Upper lobe of left lung (tissue), 6 donors: ENCODE results near the gene ATP1A2. TPM values are rescaled to one million over a fixed set of nuclear protein-coding genes. Genes with fewer than 3 reads are reported as not detected.

Experiments used
- ATAC-seq, 2 donors: fragments of 200-7000 bp; cut with Tn5 transposase; one replicate each; pipeline ENCODE4 v1.9.1; 2022; ENCODE audit warnings: mild to moderate bottlenecking in 2 of 2, moderate library complexity in 2 of 2; ENCODE audit not compliant: low FRiP score in 2 of 2
- DNase-seq, 2 donors: peaks; one replicate each; pipeline ENCODE4 v3.0.0-alpha.2; 2019 to 2020
- H3K27ac ChIP-seq, 4 donors: fragments of 200-600 bp; sonication (generic); one replicate each; pipeline ENCODE4 v1.5.1; 2016 to 2019
- H3K27me3 ChIP-seq, 4 donors: fragments of 200-600 bp; sonication (generic); one replicate each; pipeline ENCODE4 v1.5.1; 2017 to 2019
- H3K36me3 ChIP-seq, 4 donors: fragments of 200-600 bp; sonication (generic); one replicate each; pipeline ENCODE4 v1.5.1; 2016 to 2019
- H3K4me1 ChIP-seq, 4 donors: fragments of 200-600 bp; sonication (generic); one replicate each; pipeline ENCODE4 v1.5.1; 2018 to 2019
- H3K4me3 ChIP-seq, 4 donors: fragments of 200-600 bp; sonication (generic); one replicate each; pipeline ENCODE4 v1.5.1; 2017 to 2019; ENCODE audit warnings: mild to moderate bottlenecking in 2 of 4, moderate library complexity in 1 of 4
- H3K9me3 ChIP-seq, 4 donors: fragments of 200-600 bp; sonication (generic); one replicate each; pipeline ENCODE4 v1.5.1; 2018 to 2019
- CTCF ChIP-seq, 6 experiments: fragments of 450-650 bp in 4 of 6; fragments of 200-600 bp in 2 of 6; sonication (generic) in 2 of 6; IDR thresholded peaks; one replicate each; pipeline ENCODE4 v1.5.1; 2016 to 2019; ENCODE audit warnings: antibody characterized with exemption in 6 of 6
- EP300 ChIP-seq, 4 donors: sonication (generic); formaldehyde crosslinking; IDR thresholded peaks; one replicate each; pipeline ENCODE4 v1.5.1; 2017; ENCODE audit warnings: antibody characterized with exemption in 4 of 4, control low read depth in 2 of 4
- POLR2A ChIP-seq, 4 donors: fragments of 450-650 bp; IDR thresholded peaks; one replicate each; pipeline ENCODE4 v1.5.1; 2016 to 2017; ENCODE audit warnings: antibody characterized with exemption in 4 of 4, mild to moderate bottlenecking in 2 of 4
- POLR2AphosphoS5 ChIP-seq, 2 donors: sonication (generic); formaldehyde crosslinking; IDR thresholded peaks; one replicate each; pipeline ENCODE4 v1.5.1; 2017; ENCODE audit warnings: antibody characterized with exemption in 2 of 2
- WGBS, 2 donors: methylation state at CpG; one replicate each; pipeline ENCODE4 v1.1.5; 2017 to 2018; 5-methylcytosine and 5-hydroxymethylcytosine counted together
- total RNA-seq, 6 donors: library from RNA; depleted of rRNA in 4 of 6; stranded (reverse); fragments of >200 nt in 4 of 6; gene quantifications; one replicate each; pipeline versions ENCODE4 v1.1.0 to v1.2.1, GENCODE V29; 2016 to 2021
- donor health status: DM: no; HTN: no; CAD: no; lungs with moderate emphysema.
- donor health status: DM: no; HTN: yes; CAD: no; lungs with severe emphysema.

Gene ATP1A2
- total RNA-seq, 6 donors from 2014 or later: 2.2 to 36.7 (median 3.8) TPM

- Histone ChIP-seq H3K4me1 (peaks cover 0 to 12% (median 8%) of the 10 kb centered on the region in 4 donors), H3K9me3 (no peaks in the 10 kb centered on the region), H3K4me3 (no peak overlapping the region), H3K27ac (no peak overlapping the region), H3K27me3 (peaks cover 0 to 20% (median 9%) of the 10 kb centered on the region in 4 donors), H3K36me3 (no peaks in the 10 kb centered on the region)
- no peak for DNase-seq
- 56 to 60% methylated on average over 6 of the region's 6 CpGs for WGBS, 2 donors
- TF ChIP-seq CTCF (IDR thresholded peaks at IDR 0.05) (no peak), EP300 (IDR thresholded peaks at IDR 0.05) (no peak), POLR2AphosphoS5 (IDR thresholded peaks at IDR 0.05) (no peak), POLR2A (IDR thresholded peaks at IDR 0.05) (no peak)
- ATAC-seq: no peak
Observed at GRCh38 chr1:160080381-160081100, 35.0 kb upstream of the ATP1A2 start.

- Histone ChIP-seq H3K4me3 (no peak within 1 kb of the TSS), H3K9me3 (no peaks in the 10 kb centered on the region), H3K36me3 (no peaks in the 10 kb centered on the region), H3K4me1 (peaks cover 0 to 12% (median 8%) of the 10 kb centered on the region in 4 donors), H3K27ac (no peak within 1 kb of the TSS), H3K27me3 (peaks cover 0 to 20% (median 9%) of the 10 kb centered on the region in 4 donors)
- ATAC-seq (no peak), DNase-seq (no peak)
- WGBS, 2 donors: 25 to 28% methylated on average over 5 to 14 of the region's 14 CpGs
- TF ChIP-seq EP300 (IDR thresholded peaks at IDR 0.05) (no peak), POLR2A (IDR thresholded peaks at IDR 0.05) (no peak), POLR2AphosphoS5 (IDR thresholded peaks at IDR 0.05) (no peak), CTCF (IDR thresholded peaks at IDR 0.05) (no peak)
Observed at GRCh38 chr1:160081261-160081936, 34.2 kb upstream of the ATP1A2 start, which contains the start of gene KCNJ9. Gene KCNJ9, plus strand, starts transcription at chr1:160081538. Its CDS starts 2,493 bp downstream, at chr1:160084031.

- no peaks in the 10 kb centered on the region for H3K36me3 ChIP-seq
Observed at GRCh38 chr1:160082487-160082886, 33.1 kb upstream of the ATP1A2 start.

GRCh38 chr1:160082926-160083325 is 32.6 kb upstream of the ATP1A2 start:
- Histone ChIP-seq H3K4me3 (no peak overlapping the region), H3K27ac (no peak overlapping the region), H3K27me3 (peaks cover 0 to 20% (median 9%) of the 10 kb centered on the region in 4 donors), H3K4me1 (peaks cover 0 to 12% (median 8%) of the 10 kb centered on the region in 4 donors), H3K9me3 (no peaks in the 10 kb centered on the region), H3K36me3 (no peaks in the 10 kb centered on the region)
- DNase-seq (no peak), ATAC-seq (no peak)
- no peak for TF ChIP-seq POLR2AphosphoS5 (IDR thresholded peaks at IDR 0.05)
- TF ChIP-seq EP300 (IDR thresholded peaks at IDR 0.05): no peak
- no peak for TF ChIP-seq CTCF (IDR thresholded peaks at IDR 0.05)
- no peak for TF ChIP-seq POLR2A (IDR thresholded peaks at IDR 0.05)
- 68 to 86% methylated on average over 3 of the region's 3 CpGs for WGBS, 2 donors

More at GRCh38 chr1:160082487-160082886, 33.1 kb upstream of the ATP1A2 start:
- H3K27me3 ChIP-seq: peaks cover 0 to 20% (median 9%) of the 10 kb centered on the region in 4 donors
- no peak overlapping the region for H3K4me3 ChIP-seq
- TF ChIP-seq POLR2A (IDR thresholded peaks at IDR 0.05) (no peak), CTCF (IDR thresholded peaks at IDR 0.05) (no peak), EP300 (IDR thresholded peaks at IDR 0.05) (no peak), POLR2AphosphoS5 (IDR thresholded peaks at IDR 0.05) (no peak)
- no peak overlapping the region for H3K27ac ChIP-seq
- DNase-seq (no peak), ATAC-seq (no peak)
- 58 to 78% methylated on average over 2 of the region's 2 CpGs for WGBS, 2 donors
- H3K4me1 ChIP-seq: peaks cover 0 to 12% (median 8%) of the 10 kb centered on the region in 4 donors
- no peaks in the 10 kb centered on the region for H3K9me3 ChIP-seq
